GM18498 (cell line): Measurements from ENCODE around the gene PEX6.

ENCODE experiments used
- ATAC-seq: cut with Tn5 transposase; IDR thresholded peaks from one replicate; pipeline ENCODE4 v1.9.1; 2021; ENCODE audit warnings: mild to moderate bottlenecking, moderate library complexity; ENCODE audit not compliant: unreplicated experiment

PEX6 gene, protein sequence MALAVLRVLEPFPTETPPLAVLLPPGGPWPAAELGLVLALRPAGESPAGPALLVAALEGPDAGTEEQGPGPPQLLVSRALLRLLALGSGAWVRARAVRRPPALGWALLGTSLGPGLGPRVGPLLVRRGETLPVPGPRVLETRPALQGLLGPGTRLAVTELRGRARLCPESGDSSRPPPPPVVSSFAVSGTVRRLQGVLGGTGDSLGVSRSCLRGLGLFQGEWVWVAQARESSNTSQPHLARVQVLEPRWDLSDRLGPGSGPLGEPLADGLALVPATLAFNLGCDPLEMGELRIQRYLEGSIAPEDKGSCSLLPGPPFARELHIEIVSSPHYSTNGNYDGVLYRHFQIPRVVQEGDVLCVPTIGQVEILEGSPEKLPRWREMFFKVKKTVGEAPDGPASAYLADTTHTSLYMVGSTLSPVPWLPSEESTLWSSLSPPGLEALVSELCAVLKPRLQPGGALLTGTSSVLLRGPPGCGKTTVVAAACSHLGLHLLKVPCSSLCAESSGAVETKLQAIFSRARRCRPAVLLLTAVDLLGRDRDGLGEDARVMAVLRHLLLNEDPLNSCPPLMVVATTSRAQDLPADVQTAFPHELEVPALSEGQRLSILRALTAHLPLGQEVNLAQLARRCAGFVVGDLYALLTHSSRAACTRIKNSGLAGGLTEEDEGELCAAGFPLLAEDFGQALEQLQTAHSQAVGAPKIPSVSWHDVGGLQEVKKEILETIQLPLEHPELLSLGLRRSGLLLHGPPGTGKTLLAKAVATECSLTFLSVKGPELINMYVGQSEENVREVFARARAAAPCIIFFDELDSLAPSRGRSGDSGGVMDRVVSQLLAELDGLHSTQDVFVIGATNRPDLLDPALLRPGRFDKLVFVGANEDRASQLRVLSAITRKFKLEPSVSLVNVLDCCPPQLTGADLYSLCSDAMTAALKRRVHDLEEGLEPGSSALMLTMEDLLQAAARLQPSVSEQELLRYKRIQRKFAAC

DNA sequence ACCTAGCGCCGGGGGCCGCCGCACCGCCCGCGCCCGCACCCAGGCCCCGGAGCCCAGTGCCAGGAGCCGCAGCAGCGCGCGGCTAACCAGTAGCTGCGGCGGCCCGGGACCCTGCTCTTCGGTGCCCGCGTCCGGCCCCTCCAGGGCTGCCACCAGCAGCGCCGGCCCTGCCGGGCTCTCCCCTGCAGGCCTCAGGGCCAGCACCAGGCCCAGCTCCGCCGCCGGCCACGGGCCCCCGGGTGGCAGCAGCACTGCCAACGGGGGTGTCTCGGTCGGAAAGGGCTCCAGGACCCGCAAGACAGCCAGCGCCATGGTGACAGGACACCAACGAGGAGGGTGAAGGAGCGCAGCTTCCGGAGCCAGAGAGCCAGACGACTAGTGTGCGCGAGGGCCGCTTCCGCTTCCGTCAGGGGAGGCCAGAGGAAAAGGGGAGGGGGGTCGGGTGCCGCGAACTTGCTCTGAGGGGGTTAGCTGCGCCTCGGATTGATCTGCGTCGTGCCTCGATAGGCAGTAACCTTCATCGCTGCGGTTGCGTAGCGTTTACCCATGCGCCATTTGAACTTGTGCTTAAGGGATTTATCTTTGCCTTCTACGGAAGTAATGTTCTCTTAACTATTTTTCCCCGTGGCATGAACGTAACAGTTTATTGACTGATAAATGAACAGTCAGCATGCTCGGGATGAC, at the start of gene PEX6:
TSS of gene PEX6 (minus strand) at position 343 of the 684 bp plus-strand sequence. CDS start at position 312, 31 bp downstream.
- ATAC-seq = peak; percentile 88

DNA sequence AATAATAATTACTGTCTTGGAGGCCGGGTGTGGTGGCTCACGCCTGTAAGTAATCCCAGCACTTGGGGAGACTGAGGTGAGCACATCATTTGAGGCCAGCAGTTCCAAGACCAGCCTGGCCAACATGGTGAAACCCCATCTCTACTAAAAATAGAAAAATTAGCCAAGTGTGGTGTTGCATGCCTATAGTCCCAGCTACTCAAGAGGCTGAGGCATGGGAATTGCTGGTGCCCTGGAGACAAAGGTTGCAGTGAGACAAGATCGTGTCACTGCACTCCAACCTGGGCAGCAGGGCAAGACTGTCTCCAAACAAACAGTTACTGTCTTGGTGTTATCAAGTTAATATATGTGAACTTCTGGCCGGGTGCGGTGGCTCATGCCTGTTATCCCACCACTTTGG, 47.4 kb upstream of the PEX6 start:
- ATAC-seq = no peak

DNA sequence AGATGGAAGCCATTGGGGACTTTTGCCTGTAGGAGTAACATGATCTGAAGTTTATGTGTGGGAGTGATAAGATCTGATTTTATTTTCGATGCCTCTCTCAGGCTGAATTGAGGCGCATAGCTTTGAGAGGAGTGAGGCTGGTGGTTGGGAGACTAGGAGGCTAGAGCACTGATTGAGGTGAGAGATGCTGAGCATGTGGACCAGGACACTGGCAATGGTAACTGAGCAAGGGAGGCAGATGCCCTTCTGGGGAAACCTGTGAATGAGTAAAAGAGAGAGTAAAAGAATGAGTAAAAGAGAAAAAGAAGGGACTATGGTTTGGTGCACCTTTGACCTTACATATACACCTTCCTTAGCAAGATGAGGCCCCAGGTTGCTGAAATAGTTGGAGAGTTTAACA, 45.5 kb upstream of the PEX6 start:
- no peak for ATAC-seq

DNA sequence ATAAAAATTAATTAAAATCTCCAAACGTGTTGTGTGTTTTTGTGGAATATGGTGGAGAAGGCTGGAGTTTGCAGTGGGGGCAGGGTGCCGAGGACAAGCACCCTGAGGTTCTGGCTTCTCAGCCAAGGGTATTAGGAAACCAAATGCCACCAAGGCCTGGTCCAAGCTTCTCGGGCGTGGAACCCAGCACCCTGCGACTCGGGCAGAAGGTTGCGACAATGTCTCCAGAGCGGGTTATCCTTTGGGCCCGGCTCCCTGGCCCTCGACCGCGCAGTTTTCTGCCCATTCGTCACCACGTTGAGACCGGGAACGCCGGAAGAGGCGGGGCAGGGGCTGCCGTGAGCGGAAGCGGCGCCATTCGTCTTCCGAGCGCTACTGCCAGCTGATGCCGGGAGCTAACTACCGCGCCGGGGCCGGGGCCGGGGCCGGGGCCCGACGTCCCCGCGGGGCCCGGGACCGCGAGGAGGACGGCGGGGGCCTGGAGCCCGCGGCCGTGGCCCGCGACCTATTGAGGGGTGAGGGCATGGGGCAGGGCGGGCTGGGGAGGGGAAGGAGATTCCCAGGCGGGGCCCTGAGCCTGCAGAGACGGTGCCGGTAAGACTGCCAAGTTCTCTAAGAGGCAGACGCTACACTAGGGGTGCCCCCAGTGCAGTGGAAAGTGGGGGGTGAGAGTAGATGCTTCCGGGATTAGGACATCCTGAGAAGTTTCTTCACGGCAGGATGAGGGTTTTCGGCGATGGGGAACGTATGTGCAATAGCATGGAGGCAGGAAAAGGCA, 42.5 kb upstream of the PEX6 start, which contains the start of gene RRP36:
TSS of gene RRP36 (plus strand) at position 354 of the 778 bp plus-strand sequence. CDS start at position 386, 32 bp downstream.
- peak; percentile 89 for ATAC-seq

- ATAC-seq = no peak
Observed at GRCh38 chr6:43020847-43021246, 41.9 kb upstream of the PEX6 start.

DNA sequence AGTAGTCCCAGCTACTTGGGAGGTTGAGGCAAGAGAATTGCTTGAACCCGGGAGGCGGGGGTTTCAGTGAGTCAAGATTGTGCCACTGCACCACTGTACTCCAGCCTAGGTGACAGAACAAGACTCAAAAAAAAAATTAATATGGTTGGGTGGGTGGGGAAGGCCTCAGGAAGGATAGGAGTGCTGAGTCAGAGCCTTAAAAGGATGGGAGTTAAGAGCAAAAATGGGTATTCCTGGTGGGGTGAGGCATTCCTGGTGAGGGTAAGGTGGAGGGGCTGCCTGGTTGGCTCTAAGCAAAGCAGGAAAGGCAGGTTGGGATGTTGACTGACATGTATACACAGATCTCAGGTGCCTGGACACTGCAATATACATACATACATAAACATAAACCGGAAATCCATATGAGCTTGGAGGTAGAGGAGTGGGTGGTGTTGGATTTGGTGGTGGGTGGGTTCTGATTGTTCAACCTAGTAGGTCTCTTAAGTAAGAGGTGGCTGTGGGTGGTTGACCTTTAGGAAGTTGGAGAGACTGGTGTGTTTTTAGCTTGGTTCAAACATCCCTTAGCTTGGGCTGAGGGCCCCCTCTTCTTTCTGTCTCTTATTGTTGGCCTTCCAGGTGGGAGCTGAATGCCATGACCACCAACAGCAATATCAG, 41.2 kb upstream of the PEX6 start:
- no peak for ATAC-seq

DNA sequence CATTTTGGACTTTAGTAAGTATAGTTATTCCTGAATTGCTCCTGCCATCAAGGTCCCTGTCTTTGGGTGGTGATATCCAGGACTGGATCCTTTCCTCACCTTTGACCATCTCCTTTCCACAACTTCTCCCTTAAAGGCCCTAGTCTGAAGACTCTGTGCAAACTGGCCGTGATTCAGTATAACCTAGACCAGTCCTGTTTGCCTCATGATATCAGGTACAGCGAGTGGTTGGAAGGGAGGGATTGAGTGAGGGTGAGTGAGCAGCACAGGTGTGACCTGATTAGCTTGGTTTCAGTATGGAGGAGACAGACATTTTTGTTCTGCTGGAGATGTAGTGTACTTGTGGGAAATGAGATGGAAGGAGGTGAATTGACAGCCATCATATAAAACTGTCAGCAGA, 40.2 kb upstream of the PEX6 start:
- ATAC-seq = no peak

- ATAC-seq = no peak
Observed at GRCh38 chr6:43016943-43017334, 38.0 kb upstream of the PEX6 start.

DNA sequence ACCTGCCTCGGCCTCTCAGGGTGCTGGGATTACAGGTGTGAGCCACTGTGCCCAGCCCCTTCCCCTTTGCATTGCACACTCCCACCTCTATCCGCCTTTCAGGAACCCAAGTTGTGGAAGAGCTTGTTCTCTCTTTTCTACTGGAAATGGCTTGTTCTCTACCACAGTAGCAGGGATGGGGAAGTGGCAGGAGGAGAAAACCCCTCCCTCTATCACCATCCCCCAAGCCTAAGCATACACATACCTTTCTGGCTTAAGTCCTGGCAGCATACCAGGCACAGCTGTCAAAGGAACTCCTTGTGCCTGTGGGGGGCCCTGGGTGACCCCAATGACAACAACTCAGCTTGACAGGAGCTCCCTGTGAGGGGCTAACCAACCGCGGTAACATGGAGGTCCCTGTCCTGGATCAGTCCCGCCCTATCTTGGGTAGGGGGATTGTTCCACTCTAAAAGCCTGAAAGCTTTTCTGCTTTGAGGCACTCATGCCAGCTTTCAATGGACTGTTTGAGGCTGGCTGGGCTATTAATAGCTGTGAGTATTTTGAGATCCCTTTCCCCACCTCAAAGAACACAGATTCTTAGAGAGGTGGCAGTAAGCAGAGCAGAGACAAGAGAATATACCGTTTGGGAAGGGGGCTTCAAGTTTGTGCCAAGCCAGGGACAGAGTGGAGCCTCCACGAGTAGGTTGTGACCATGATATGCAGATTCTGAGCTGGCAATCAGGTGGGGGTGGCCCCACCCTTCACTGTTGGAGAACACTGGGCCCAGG, 37.4 kb upstream of the PEX6 start:
- no peak for ATAC-seq

DNA sequence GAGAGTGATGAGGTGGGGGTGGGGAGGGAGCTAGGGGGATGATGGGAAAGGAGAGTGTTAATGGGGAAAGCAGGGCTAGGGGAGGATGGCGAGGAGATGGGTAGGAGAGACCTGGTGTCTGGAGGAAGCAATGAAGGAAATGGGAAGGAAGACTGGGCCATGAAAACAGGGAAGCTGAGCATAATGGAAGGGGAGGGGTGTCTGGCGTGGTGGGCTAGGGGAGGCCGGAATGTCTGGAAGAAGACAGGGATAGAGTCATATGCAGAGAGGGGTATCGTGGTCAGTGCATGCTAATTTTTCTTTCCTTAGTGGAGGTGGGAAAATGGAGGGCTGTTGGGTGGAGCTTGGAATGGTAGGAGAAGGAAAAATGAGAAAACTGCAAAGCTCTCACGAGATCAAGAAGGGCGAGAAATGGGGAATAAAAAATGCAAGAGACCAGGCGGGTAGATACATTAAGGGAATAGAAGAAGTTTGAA, 35.5 kb upstream of the PEX6 start:
- no peak for ATAC-seq

GRCh38 chr6:43013843-43014433, 35.0 kb upstream of the PEX6 start, which contains the start of the genes KLHDC3 and MEA1:
KLHDC3 (plus strand) TSS chr6:43014249; CDS start chr6:43017193, 2,944 bp downstream.
MEA1 (minus strand) TSS chr6:43013946; CDS start chr6:43013813, 133 bp downstream.
- ATAC-seq = peak; percentile 96

DNA sequence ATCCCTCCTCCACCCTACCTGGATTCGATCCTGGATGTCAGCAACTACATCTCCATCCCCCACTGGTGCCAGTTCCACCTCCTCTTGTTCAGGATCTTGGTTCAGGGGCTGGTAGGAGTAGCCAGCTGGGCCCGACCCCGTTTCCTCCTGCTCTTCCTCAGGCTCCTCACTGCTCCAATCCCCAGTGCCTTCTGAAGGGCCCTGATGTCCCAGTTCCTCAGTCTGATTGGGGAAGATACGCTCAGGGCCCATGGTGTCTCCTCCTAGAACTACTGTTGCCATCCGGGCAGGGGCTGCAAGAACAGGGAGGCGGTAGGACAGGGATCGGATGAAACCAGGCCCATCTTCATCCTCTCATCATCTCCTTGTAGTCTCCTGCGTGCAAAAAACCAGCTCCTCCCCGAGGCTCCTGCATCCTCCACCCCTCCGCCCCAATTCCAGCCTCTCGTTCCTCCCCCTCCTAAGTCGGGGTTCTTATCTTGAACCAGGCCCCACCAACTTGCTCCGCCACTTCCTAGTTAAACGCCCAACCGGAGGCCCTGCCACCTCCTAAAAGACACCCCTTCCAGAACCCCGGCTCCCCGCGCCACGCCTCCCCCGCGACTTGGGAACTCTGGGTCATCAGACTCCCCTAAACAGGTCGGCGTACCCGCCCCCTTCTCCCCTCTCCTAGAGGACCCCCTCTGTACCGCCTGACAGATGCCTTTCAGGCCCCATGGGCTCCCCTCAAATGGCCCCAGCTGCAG, 34.3 kb upstream of the PEX6 start:
- ATAC-seq = no peak

DNA sequence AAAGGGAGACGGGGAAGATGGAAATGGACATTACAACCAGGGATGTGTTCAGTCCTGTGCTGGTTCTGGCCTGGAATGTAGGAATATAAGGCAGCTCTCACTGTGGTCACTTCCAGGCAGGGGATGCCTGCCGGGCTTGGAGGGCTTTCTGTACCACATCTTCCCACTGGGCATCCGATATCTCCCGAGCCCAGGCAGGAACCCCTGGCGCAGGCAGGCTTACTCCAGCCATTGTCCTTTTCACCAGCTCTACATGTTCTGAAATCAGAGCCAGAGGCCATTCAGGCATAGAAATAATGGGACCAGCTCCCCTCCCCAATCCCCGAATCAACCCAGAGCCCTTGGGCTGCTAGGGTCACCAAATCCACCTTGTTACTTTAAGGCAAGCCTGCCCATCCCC, 33.4 kb upstream of the PEX6 start:
- ATAC-seq = no peak

DNA sequence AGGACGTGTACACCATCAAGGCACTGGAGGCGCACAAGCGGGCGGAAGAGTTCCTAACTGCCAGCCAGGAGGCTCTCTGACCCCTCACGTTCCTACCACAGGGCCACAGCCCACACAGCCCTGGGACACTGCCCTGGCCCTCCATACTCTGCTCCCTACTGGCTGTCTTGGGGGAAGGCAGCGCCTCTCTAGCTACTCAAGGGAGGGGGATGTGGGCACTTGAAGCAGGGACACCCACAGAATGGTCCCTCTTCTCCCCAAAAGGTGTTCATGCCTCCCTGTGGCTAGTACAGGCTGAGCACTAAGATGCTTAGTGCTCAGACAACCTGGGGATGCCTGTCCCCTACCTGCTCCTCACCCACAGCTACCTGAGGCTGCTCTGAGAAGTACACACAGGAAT, 32.2 kb upstream of the PEX6 start:
- ATAC-seq = no peak

DNA sequence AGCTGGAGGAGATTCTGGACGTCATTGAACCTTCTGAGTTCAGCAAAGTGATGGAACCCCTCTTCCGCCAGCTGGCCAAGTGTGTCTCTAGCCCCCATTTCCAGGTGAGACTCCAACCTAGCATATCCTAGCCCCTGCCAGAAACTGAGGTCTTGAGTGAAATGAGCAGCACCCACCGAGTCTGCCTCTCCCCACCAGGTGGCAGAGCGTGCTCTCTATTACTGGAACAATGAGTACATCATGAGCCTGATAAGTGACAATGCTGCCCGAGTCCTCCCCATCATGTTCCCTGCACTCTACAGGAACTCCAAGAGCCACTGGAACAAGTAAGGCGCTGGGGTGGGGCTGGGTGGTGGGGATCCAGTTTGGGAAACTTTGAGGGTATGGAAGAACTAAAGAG, 30.1 kb upstream of the PEX6 start:
- ATAC-seq = no peak

- ATAC-seq = no peak
Observed at GRCh38 chr6:43007126-43007525, 28.1 kb upstream of the PEX6 start.

DNA sequence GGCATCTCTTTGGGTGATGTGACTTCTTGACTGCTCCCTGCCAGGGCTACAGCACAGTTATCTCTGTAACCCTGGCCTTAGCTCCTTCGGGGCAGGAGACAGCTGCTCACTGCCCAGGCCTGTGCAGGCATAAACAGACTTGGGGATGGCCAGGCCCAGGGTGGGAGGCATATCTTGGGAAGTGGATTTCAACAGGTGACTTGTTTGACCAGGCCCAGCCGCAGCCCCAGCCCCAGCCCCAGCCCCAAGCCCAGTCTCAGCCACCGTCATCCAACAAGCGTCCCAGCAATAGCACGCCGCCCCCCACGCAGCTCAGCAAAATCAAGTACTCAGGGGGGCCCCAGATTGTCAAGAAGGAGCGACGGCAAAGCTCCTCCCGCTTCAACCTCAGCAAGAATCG, 27.3 kb upstream of the PEX6 start:
- ATAC-seq = no peak

GRCh38 chr6:43005844-43006243, 26.9 kb upstream of the PEX6 start:
- ATAC-seq = no peak
